ENCODE measurements around the gene EHF.

The EHF gene

GRCh38 chr11:34609187-34609751 is 11.6 kb upstream of the EHF start:
- H3K4me3 ChIP-seq (ENCODE audit: low read depth, low read length): no peak overlapping the region
- TF ChIP-seq, protein P1, sequence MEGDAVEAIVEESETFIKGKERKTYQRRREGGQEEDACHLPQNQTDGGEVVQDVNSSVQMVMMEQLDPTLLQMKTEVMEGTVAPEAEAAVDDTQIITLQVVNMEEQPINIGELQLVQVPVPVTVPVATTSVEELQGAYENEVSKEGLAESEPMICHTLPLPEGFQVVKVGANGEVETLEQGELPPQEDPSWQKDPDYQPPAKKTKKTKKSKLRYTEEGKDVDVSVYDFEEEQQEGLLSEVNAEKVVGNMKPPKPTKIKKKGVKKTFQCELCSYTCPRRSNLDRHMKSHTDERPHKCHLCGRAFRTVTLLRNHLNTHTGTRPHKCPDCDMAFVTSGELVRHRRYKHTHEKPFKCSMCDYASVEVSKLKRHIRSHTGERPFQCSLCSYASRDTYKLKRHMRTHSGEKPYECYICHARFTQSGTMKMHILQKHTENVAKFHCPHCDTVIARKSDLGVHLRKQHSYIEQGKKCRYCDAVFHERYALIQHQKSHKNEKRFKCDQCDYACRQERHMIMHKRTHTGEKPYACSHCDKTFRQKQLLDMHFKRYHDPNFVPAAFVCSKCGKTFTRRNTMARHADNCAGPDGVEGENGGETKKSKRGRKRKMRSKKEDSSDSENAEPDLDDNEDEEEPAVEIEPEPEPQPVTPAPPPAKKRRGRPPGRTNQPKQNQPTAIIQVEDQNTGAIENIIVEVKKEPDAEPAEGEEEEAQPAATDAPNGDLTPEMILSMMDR (IDR thresholded peaks at IDR 0.05; ENCODE audit: borderline replicate concordance, insufficient read depth, low read depth, low read length): no peak

DNA sequence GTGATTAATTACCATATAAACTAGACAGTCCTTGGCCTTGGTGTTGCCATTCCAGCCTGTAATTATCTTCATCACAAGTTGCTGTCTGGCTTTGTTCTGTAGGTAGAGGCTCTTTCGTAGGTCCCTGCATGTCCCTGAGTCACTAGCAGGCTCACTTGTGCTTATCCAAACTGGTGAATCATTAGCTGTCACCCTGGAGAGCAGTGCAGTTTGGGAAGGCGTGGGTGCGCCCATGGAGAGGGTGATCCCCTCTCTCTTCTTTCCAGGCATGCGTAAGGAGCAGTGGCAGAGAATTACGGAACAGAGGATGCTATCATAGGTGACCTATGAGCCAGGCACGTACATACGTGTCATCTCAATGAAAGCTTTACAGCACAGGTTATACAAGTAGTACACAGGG is 11.0 kb upstream of the EHF start:
- no peak overlapping the region for H3K4me3 ChIP-seq (ENCODE audit: low read depth, low read length)
- TF ChIP-seq, protein P1 (IDR thresholded peaks at IDR 0.05; ENCODE audit: borderline replicate concordance, insufficient read depth, low read depth, low read length): no peak

- TF ChIP-seq, protein P1 (IDR thresholded peaks at IDR 0.05; ENCODE audit: borderline replicate concordance, insufficient read depth, low read depth, low read length): no peak
- no peak overlapping the region for H3K4me3 ChIP-seq (ENCODE audit: low read depth, low read length)
Measured at GRCh38 chr11:34610324-34611041, 10.4 kb upstream of the EHF start.

DNA sequence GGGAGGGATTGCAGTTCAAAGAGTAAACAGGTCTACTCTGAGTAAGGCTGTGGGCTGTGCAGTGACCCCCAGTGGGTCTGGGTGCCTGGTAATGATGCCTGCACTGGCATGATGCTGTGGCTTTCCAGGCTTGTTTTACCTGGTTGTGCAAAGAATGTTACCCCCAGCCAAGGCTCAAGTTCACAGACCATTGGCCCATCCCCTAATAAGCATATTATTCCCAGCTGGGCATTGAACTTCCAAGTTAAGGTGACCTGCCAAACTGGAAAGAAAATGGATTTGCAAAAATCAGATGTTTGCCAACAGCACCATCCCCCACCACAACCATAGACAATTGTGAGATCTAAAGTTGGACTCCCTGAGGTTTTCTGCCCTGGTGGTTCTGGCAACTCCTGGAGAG is 7.9 kb upstream of the EHF start:
- H3K4me3 ChIP-seq (ENCODE audit: low read depth, low read length): no peak overlapping the region
- TF ChIP-seq, protein P1 (IDR thresholded peaks at IDR 0.05; ENCODE audit: borderline replicate concordance, insufficient read depth, low read depth, low read length): no peak

DNA sequence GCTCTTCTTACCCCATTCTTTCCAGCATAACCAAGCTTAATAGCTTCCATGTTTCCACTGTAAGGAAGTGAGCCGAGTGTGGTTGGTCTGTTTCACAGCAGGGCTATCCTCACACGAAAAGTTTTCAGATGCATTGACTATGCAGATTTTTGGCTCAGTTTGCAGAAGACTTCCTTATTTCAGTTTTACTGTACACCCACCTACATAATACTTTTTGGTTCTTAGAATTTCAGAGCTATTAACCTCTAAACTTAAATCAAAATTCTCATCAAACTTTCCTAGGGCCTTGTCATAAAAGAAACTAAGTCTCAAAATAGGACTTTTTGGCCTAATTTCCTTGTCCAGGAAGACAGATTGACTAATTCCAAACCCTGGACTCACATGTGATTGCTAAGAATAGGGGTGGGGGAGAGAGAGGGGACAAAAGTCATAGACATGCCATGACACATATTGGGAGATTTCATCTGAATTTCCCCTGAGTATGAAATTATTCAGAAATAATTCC is 7.3 kb upstream of the EHF start:
- TF ChIP-seq, protein P1 (IDR thresholded peaks at IDR 0.05; ENCODE audit: borderline replicate concordance, insufficient read depth, low read depth, low read length): no peak
- no peak overlapping the region for H3K4me3 ChIP-seq (ENCODE audit: low read depth, low read length)

GRCh38 chr11:34614344-34615104 is 6.4 kb upstream of the EHF start:
- TF ChIP-seq, protein P1 (IDR thresholded peaks at IDR 0.05; ENCODE audit: borderline replicate concordance, insufficient read depth, low read depth, low read length): no peak
- H3K4me3 ChIP-seq (ENCODE audit: low read depth, low read length): no peak overlapping the region

Measured in GM12875 (cell line).